ENCODE results near the gene ETV6.

DNA sequence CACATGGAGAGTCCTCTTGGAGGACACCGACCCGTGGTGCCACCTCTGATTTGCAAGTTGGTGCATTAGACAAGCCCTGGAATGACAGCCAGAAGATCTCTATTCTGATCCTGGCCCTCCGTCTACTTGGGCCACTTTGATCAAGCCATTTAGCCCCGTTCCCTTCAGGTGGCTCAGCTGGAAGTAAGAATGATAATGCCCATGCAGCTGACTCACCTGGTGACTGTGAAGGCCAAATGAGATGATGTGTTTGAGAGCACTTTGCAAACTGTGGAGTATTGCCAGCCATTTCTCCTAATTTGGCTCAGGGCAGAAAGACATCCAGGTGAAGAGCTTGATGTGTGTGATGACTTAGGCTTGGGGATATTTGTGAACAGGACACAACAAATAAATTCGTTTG, 165.9 kb downstream of the ETV6 start:
- TF ChIP-seq, protein P1, sequence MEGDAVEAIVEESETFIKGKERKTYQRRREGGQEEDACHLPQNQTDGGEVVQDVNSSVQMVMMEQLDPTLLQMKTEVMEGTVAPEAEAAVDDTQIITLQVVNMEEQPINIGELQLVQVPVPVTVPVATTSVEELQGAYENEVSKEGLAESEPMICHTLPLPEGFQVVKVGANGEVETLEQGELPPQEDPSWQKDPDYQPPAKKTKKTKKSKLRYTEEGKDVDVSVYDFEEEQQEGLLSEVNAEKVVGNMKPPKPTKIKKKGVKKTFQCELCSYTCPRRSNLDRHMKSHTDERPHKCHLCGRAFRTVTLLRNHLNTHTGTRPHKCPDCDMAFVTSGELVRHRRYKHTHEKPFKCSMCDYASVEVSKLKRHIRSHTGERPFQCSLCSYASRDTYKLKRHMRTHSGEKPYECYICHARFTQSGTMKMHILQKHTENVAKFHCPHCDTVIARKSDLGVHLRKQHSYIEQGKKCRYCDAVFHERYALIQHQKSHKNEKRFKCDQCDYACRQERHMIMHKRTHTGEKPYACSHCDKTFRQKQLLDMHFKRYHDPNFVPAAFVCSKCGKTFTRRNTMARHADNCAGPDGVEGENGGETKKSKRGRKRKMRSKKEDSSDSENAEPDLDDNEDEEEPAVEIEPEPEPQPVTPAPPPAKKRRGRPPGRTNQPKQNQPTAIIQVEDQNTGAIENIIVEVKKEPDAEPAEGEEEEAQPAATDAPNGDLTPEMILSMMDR (IDR thresholded peaks at IDR 0.05) = no peak
- no peak for TF ChIP-seq POLR2A (IDR thresholded peaks at IDR 0.05)

Data from right lobe of liver (tissue), 4 donors.